Spleen (tissue), 7 donors: ENCODE results near the gene TECPR1.

Source experiments
- CTCF ChIP-seq, 11 experiments: fragments of 200-600 bp in 7 of 11; fragments of 450-650 bp in 4 of 11; sonication (generic) in 4 of 11; IDR thresholded peaks in 8 of 11; conservative IDR thresholded peaks in 3 of 11; 1 replicate in 7 of 11; 2 replicates in 4 of 11; pipeline versions ENCODE4 v1.4.0 to v1.8.0; 2016 to 2021; ENCODE audit warnings: antibody characterized with exemption in 11 of 11, inconsistent platforms in 4 of 11, mild to moderate bottlenecking in 1 of 11
- POLR2A ChIP-seq, 3 donors: fragments of 450-650 bp; IDR thresholded peaks; one replicate each; pipeline ENCODE4 v1.5.1; 2017; ENCODE audit warnings: antibody characterized with exemption in 3 of 3, mild to moderate bottlenecking in 1 of 3
- POLR2AphosphoS5 ChIP-seq, 3 donors: sonication (generic); formaldehyde crosslinking; IDR thresholded peaks; one replicate each; pipeline ENCODE4 v1.5.1; 2017; ENCODE audit warnings: antibody characterized with exemption in 3 of 3
- donor health status: DM: no; HTN: no; CAD: no; lungs with moderate emphysema.
- donor health status: DM: no; HTN: no; CAD: no.
- donor health status: DM: no; HTN: no; CAD: no.

- TF ChIP-seq CTCF (IDR thresholded peaks at IDR 0.05 in 8 of 11, conservative IDR thresholded peaks at IDR 0.05 in 3 of 11) (no peak), POLR2AphosphoS5 (IDR thresholded peaks at IDR 0.05) (peak; percentile 5 to 69 (median 30)), POLR2A (IDR thresholded peaks at IDR 0.05) (no peak)
These were observed 39.4 kb downstream of the TECPR1 start for GRCh38 chr7:98212532-98213041.
